ENCODE results near the gene TCHP.

- TF ChIP-seq POLR2AphosphoS5 (IDR thresholded peaks at IDR 0.05; ENCODE audit: low read depth, low read length) (no peak), POLR2A (IDR thresholded peaks at IDR 0.05; ENCODE audit: low read depth, low read length) (no peak)
Measured at GRCh38 chr12:109921982-109922381, 21.9 kb downstream of the TCHP start.

All from GM12892 (cell line).